Stimulated activated CD4-positive, alpha-beta T cell treated with anti-CD3 and anti-CD28 coated beads, Interleukin-4, amount 100 ng/mL, for 1 hour (primary cell): ENCODE results near the gene DNAJC10.
"Not testable (repeated sequence)": the region's sequence is repeated elsewhere in the genome, so short reads cannot be mapped to it uniquely, and the experiment has no call there.

Source experiments
- DNase-seq: peaks from one replicate; pipeline ENCODE4 v3.0.0-alpha.2; 2020

DNAJC10 gene

DNA sequence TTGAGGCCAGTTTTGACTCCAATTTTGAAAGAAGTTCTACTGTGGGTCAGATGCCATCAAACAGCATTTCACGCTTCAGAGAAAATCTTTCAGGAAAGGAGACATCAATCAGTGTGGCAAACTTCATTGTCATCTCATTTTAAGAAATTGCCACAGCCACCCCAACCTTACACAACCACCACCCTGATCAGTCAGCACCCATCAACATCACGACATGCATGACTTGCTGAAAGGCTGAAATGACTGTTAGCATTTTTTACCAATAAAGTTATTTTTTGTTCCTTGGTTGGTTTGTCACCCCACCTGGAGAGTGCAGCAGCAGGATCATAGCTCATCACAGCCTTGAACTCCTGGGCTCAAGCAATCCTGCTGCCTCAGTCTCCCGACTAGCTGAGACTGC lies 10.4 kb downstream of the DNAJC10 start:
- no peak for DNase-seq

DNA sequence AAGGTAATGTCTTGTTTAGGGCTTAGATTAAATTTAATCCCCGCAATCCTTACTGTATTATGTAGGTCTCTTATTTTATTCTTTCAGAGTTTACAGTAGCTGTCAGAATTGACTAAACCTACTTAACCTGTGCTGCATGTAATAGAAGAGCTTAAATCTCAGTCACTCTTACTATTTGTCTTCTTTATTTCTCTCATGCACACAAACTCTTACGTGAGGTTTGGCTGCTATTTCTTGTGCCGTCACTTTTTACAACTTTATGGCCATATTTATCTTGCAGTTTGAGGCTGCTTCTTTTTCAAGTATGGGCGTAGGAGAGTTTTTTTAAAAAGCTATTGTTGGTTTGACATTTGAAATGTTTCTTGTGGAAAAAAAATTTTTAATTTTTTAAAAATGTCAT lies 12.0 kb downstream of the DNAJC10 start:
- DNase-seq: no peak

DNA sequence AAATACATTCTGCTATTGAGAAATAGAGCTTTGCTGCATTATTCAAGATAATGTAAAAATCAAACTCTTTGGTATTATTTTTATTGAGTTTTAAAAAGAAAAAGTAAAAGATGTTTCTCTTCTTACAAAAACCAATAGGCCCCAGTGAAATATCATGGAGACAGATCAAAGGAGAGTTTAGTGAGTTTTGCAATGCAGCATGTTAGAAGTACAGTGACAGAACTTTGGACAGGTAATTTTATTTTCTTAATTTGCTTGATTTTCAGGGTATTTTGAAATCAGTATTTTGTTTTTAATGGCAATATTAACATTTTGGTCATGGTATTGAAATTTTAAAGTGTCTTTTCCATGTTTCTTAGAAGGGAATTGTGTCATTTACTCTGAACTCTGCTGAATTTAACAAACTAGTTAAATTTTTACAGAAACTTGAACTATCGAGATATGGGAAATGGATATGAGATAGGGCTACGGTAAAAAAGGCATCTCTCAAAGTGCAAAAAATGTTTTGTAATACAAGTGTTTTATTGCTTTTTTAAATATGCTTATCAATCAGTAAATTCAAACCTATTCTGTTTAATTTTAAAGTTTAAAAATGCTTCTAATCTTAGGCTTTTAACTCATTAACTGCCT lies 13.8 kb downstream of the DNAJC10 start:
- DNase-seq: no peak

DNA sequence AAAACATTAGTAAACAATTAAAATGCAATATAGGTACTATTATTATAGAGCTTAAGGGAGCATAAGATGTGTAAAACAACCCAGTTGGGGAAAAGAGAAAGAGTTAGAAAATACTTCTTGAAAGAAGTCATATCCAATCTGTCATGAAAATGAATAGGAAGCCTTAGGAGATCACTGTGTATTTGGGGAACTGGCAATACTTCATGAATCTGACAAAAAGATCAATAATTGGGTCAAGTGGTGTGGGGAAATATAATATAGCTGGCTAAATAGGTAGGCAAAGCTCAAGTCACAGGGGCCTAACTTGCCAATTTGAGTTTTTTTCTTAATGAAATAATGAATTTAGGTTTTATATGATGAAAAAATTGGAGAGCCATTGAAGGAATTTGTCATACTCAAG lies 14.4 kb downstream of the DNAJC10 start:
- DNase-seq: no peak

DNA sequence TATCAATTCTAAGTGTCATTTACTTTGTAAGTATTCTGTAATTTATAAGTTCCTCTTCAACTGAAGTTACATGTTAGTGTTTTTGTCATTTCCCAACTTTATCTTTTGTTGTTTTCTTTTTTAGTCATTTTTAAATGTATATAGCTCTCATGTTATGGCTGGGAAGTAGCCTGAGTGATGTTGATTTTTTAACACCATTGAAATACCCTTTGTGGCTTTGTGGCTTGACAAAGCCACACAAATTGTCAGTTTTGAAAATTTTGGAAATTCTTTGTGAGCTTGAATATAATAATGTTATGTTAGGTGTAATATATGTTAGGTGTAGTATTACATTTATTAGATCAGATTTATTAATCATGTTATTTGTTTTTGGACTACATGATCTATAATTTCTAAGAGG lies 16.7 kb downstream of the DNAJC10 start:
- DNase-seq: no peak

DNA sequence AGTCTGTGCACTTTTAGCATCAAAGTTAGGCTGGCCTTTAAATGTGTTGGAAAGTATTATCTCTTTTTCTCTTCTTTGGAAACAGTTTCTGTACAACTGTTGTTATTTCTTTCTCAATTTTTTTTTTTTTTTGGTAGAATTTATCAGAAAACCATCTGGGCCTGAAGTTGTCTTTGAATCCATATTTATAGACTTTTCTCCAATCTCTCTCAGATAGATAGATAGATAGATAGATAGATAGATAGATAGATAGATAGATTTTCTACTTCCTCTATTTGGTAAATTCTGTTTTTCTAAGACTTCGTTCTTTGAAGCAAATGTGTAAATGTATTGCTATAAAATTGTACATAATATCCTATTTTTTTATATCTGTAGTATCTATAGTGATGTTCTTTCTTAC lies 17.5 kb downstream of the DNAJC10 start:
- no peak for DNase-seq

DNA sequence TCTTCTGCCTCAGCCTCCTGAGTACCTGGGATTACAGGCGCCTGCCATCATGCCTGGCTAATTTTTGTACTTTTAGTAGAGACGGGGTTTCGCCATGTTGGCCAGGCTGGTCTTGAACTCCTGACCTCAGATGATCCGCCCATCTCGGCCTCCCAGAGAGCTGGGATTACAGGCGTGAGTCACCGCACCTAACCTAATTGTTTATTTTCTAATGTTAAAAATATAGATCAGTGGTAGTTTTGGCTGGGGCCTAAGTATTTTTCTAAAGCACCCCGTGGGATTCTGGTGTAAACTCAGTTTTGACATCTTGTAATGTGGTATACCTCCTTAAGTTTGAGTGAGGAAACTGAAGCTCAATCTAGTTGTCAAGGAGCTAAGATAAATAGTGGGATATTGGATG lies 20.8 kb downstream of the DNAJC10 start:
- DNase-seq: not testable (repeated sequence)

DNA sequence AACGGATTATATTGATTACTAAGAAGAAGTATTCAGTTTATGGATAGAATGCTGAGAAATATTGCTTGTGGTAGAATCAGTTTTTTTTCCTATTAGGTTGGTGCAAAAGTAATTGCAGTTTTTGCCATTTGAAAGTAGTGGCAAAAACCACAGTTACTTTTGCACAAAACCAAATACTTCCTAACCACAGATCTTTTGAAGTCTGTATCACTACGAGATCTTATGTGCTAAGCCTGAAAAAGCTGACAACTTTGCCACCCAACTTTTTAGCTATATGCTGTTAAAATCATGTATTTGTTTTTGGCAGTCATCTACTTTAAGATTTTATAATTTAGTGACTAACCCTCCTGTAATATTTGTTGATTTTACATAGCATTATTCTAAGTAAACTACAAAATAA lies 24.6 kb downstream of the DNAJC10 start:
- DNase-seq: no peak

DNA sequence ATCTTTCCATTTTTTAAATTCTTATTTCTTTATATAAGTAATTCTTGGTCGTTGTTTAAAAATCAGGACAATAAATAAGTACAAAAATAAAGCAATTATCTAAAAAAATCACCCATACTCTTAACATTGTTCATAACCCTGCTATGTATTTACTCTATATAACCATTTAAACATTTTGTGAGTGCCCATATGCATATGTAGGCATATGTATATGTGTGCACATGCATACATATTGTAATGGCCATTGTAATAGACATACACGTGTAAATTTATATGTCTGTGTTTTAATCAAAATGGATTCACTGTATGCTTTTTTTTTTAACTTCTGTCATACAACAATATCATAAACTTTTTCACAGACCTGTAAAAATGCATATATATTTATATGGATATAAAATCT lies 25.6 kb downstream of the DNAJC10 start:
- DNase-seq: no peak

DNA sequence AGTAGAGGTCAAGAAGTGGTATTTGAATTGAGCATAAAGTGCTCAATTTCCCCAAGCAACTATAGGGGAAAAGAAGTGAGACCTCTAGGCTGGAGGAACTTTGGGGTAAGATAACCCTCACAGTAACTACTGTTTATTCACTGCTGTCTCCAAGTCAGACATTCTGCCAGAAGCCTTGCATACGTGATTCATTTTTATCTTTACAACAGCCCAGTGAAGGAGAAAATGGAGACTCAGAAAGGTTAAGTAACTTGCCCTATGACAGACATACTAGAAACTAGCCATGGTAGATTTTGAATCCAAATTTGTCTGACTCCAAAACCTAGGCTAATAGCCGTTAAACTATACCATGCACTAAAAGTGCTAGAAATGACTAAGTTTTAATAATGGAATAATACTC lies 28.4 kb downstream of the DNAJC10 start:
- no peak for DNase-seq

DNA sequence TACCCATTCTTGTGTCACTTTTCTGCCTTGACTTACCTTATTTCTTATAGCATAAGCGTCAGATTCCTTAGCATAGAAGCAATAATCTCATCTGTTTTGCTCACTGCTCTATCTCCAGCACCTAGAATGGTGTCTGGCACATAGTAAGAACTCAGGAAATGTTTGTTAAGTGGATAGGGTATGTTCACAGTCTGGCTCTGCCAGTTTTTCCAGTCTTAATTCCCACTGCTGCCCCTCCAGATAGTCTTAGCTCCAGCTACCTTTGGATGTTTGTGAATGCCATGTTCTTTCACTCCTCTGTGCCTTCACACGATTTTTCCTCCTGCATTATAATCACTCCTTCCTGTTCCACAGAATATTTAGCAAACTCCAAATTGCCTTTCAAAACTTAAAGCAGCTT lies 29.0 kb downstream of the DNAJC10 start:
- no peak for DNase-seq

DNA sequence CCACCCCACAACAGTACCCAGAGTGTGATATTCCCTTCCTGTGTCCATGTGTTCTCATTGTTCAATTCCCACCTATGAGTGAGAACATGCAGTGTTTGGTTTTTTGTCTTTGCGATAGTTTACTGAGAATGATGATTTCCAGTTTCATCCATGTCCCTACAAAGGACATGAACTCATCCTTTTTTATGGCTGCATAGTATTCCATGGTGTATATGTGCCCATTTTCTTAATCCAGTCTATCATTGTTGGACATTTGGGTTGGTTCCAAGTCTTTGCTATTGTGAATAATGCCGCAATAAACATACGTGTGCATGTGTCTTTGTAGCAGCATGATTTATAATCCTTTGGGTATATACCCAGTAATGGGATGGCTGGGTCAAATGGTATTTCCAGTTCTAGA lies 29.8 kb downstream of the DNAJC10 start:
- not testable (repeated sequence) for DNase-seq

DNA sequence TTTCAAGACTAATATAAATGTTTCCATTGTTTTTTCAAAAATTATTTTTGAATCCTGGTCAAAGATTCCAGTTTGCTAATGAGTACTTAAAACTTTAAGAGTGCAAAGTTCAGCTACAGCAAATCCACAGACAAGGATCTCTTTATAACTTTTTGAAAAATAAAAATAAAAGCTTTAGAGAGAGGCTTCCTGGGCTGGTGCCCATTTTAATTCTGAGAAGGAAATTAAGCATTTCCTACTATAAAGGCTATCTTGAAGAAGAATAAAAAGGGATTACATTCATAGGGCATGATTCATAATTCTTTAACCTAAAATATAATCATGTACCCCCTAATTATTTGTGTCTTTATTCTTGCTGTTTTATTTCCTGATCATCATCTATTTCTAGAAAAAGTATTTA lies 38.2 kb downstream of the DNAJC10 start:
- no peak for DNase-seq

DNA sequence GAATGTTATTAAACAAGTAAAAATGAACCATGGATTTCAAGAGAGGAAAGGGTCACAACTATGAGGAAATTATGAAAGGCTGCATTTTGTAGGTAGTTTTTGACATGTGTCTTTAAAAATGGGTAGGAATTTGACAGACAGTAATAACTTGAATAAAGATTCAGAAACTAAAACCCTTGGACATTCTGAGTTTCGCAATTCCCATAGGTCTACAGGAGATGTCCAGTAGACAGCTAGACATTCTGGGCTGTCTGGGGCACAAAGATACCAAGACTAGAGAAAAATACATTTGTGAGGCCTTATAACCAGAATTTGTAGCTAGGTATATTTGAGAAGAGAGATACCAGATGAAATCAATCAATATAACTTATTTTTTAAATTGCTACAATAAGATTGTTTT lies 42.3 kb downstream of the DNAJC10 start:
- DNase-seq: no peak

DNA sequence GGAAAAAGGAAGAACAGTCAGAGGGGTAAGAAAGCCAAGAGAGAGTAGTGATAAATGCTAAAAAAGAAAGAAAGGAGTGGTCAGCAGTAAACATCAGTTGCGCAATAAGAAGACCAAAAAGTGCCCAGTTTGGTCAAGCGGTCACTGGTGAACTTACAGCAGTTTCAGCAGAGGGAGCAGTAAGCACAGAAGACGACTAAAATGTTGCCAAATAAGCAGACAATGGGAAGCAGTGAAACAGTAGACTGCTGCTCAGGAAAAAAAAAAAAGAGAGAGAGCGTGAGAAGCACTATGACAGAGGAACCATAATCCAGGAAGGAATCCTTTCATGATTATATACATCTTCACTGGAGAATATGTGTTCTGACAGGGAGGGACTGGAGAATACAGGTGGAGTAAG lies 45.8 kb downstream of the DNAJC10 start:
- DNase-seq: no peak

DNA sequence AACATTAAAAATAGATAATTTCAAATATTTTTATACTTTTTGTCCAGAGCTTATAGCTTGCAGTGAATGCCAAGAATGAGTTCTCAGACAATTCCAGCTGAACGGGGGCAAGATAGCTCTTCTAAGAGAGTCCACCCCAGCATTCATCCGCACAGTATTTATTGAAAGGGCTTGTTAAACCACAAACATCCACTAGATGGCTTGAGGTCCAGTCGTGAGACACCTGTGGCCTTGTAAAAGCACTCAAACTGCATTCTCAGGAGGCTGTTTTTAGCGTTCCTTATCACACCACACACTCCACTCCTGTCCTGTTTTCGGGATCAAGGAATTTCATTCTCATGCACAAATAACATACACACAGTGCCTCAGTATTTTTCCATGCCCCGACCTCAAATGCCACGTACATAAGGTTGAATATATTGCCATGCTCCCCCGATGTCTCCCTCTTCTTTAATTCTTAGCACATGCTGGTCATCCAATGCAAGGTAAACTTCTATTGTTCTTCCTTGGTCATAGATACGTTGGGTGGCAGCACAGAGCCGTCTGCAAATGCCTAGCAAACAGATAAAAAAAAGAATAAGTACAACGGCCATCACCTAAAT lies 47.4 kb downstream of the DNAJC10 start:
- no peak for DNase-seq

DNA sequence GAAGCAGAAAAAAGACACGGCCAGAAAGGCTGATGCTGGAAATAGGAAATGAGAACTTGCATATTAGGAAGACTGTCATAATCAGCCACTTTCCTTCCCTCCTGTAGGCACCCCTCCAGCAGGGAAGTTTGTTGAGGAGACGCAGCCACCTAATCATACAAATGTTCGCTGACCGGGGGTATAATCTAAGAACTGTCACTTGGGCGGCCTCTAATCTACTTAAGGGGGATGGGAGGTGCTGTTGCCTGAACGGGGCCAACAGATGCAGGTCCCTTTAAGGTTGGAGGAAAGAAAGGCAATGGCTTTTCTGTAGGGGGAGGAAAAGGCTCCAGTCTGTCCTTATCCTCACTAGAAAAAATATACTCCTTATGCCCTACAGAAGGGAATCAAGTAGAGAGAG lies 50.6 kb downstream of the DNAJC10 start:
- no peak for DNase-seq

DNA sequence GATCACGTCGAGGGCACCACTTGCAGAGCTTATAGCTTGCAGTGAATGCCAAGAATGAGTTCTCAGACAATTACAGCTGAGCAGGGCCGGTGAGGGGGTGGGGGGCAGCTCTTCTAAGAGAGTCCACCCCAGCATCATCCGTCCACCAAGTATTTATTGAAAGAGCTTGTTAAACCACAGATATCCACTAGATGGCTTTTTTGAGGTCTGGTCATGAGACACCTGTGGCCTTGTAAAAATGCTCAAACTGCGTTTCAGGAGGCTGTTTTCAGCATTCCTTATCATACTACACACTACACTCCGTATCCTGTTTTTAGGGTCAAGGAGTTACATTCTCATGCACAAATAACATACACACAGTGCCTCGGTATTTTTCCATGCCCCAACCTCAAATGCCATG lies 51.5 kb downstream of the DNAJC10 start:
- no peak for DNase-seq

DNA sequence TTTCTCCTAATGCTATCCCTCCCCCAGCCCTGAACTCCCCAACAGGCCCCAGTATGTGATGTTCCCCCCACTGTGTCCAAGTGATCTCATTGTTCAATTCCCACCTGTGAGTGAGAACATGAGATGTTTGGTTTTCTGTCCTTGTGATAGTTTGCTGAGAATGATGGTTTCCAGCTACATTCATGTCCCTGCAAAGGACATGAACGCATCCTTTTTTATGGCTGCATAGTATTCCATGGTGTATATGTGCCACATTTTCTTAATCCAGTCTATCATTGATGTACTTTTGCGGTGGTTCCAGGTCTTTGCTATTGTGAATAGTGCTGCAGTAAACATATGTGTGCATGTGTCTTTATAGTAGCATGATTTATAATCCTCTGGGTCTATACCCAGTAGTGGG lies 52.9 kb downstream of the DNAJC10 start:
- not testable (repeated sequence) for DNase-seq

DNA sequence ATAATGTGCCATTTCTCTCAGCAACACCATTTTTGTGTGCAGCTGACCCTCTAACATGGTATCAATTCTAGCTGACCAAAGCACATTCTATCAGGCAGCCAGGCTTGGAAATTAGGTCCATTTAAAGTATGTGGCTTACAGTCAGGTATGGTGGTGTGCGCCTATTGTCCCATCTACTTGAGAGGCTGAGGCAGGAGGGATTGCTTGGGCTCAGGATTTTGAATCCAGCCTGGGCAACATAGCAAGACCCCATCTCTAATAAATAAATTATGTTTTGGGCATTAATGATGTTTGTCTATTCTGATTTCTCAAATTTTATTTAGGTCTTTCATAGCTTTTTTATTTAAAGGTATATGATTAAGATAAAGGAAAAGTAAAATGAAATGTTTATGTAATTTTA lies 63.3 kb downstream of the DNAJC10 start:
- no peak for DNase-seq

DNA sequence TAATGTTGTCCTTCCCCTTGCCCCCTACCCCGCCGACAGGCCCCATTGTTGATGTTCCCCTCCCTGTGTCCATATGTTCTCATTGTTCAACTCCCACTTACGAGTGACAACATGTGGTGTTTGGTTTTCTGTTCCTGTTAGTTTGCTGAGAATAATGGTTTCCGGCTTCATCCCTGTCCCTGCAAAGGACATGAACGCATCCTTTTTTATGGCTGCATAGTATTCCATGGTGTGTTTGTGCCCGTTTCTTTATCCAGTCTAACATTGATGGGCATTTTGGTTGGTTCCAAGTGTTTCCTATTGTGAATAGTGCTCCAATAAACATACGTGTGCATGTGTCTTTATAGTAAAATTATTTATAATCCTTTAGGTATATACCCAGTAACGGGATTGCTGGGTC lies 65.0 kb downstream of the DNAJC10 start:
- DNase-seq: not testable (repeated sequence)

DNA sequence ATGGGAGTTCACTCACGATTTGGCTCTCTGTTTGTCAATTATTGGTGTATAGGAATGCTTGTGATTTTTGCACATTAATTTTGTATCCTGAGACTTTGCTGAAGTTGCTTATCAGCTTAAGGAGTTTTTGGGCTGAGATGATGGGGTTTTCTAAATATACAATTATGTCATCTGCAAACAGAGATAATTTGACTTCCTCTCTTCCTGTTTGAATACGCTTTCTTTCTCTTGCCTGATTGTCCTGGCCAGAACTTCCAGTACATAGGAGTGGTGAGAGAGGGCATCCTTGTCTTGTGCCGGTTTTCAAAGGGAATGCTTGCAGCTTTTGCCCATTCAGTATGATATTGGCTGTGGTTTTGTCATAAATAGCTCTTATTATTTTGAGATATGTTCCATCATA lies 66.6 kb downstream of the DNAJC10 start:
- not testable (repeated sequence) for DNase-seq

DNA sequence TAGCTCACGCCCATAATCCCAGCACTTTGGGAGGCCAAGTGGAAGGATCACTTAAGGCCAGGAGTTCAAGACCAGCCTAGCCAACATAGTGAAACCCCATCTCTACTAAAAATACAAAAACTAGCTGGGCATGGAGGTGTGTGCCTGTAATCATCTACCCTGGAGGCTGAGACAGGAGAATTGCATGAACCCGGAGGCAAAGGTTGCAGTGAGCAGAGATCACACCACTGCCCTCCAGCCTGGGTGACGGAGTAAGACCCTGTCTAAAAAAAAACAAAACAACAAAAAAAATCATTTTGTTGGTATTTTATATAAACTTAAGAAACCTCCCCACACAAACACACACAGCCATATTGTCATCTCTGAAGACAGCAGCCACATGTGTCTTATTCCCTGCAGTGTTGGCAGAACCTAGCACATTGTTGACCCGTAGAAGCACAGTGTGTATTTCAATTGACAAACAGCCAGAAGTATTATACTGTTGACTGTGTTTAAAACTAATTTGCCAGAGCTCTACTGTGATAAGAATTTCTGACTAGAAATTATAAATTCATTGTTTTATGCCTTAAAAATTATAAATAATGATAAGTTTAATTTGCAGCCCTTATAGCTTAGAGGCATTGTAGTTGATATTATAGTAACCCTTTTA lies 68.1 kb downstream of the DNAJC10 start:
- no peak for DNase-seq

DNA sequence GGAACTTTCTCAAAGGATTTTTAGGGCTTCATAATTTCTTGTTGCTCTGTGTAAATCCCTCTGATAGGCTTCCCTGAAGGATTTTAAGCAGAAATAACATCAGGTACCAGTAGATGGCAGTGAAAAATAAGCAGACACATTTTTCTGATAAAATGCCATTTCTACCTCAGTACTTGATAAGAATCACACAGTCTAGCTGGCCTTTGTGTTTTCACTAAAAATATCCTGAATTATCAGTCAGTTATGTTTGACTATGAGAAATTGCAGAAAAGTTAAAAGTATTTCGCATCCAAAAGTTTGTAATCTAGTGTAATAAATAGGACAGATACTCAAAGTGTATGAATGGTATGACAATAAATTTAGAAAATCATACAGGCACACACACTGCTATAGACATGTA lies 68.7 kb downstream of the DNAJC10 start:
- DNase-seq: no peak

DNA sequence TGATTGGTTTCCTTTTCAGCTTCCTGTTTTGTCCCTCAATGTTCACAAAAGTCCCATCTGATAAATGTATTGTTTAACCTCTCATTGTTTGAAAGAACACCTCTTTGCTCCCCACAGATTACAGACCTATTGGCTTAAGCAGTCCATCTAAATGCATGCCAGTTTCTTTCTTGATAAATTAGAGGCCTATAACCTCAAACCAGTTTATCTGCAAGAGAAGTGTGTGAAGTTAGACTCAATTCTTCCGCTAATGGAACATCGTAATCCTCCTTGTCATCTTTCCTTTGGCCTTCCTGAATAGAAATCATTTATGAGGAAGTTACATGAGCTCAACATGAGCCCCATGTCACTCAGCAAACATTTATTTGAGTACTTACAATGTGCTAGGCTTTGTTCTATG lies 76.4 kb downstream of the DNAJC10 start:
- DNase-seq: no peak
